GM23338 (cell line): ENCODE data around the gene DEFB116. TPM values are rescaled to one million over a fixed set of nuclear protein-coding genes. Genes with fewer than 3 reads are reported as not detected.

Experiments used
- ATAC-seq: fragments of 200-7000 bp; cut with Tn5 transposase; 3 replicates; pipeline ENCODE4 v1.9.1; 2020
- DNase-seq: peaks from one replicate; pipeline ENCODE4 v3.0.0-alpha.2; 2015; ENCODE audit warnings: low spot score
- H2AFZ ChIP-seq: fragments of 200-600 bp; sonication (generic); 2 replicates; pipeline ENCODE4 v1.8.0; 2016; ENCODE audit warnings: antibody characterized with exemption, mild to moderate bottlenecking, moderate library complexity
- H3F3A ChIP-seq: fragments of 200-600 bp; sonication (generic); replicated peaks from 2 replicates; pipeline ENCODE4 v1.8.0; 2017; ENCODE audit warnings: antibody characterized with exemption, mixed run types, low read depth
- H3K27ac ChIP-seq: fragments of 200-600 bp; sonication (generic); 2 replicates; pipeline ENCODE4 v1.6.1; 2016; ENCODE audit warnings: low read depth
- H3K27me3 ChIP-seq: fragments of 200-600 bp; sonication (generic); 2 replicates; pipeline ENCODE4 v1.8.0; 2016; ENCODE audit warnings: mild to moderate bottlenecking, mixed run types, moderate library complexity; ENCODE audit not compliant: insufficient read depth
- H3K36me3 ChIP-seq: fragments of 200-600 bp; sonication (generic); 2 replicates; pipeline ENCODE4 v1.8.0; 2016; ENCODE audit warnings: mild to moderate bottlenecking; ENCODE audit not compliant: insufficient read depth
- H3K4me1 ChIP-seq: fragments of 200-600 bp; sonication (generic); 2 replicates; pipeline ENCODE4 v1.8.0; 2016; ENCODE audit warnings: mild to moderate bottlenecking, moderate library complexity; ENCODE audit not compliant: insufficient read depth
- H3K4me2 ChIP-seq: fragments of 200-600 bp; sonication (generic); 2 replicates; pipeline ENCODE4 v1.7.1; 2017; ENCODE audit warnings: mixed run types
- H3K4me3 ChIP-seq: fragments of 200-600 bp; sonication (generic); 2 replicates; pipeline ENCODE4 v1.6.1; 2016; ENCODE audit warnings: mixed run types
- H3K79me2 ChIP-seq: fragments of 200-600 bp; sonication (generic); replicated peaks from 2 replicates; pipeline ENCODE4 v1.8.0; 2017; ENCODE audit warnings: mild to moderate bottlenecking; ENCODE audit not compliant: insufficient read depth
- H3K9me2 ChIP-seq: fragments of 200-600 bp; sonication (generic); 2 replicates; pipeline ENCODE4 v1.8.0; 2017; ENCODE audit not compliant: insufficient read depth
- H4K20me1 ChIP-seq: fragments of 200-600 bp; sonication (generic); replicated peaks from 2 replicates; pipeline ENCODE4 v1.8.0; 2017; ENCODE audit warnings: mild to moderate bottlenecking; ENCODE audit not compliant: insufficient read depth
- H3K27ac Mint-ChIP-seq: 2 replicates; pipeline ENCODE4 v1.8.0; 2020; ENCODE audit warnings: inconsistent platforms, mild to moderate bottlenecking, moderate library complexity, mixed read lengths
- H3K27me3 Mint-ChIP-seq: 3 replicates; pipeline ENCODE4 v1.8.0; 2022; ENCODE audit warnings: low read depth, mild to moderate bottlenecking, moderate library complexity, mixed read lengths, inconsistent platforms; ENCODE audit not compliant: insufficient read depth, poor library complexity
- H3K36me3 Mint-ChIP-seq: 3 replicates; pipeline ENCODE4 v1.8.0; 2021; ENCODE audit warnings: low read depth, mild to moderate bottlenecking, inconsistent platforms, moderate library complexity, mixed read lengths
- H3K4me1 Mint-ChIP-seq: 3 replicates; pipeline ENCODE4 v1.8.0; 2020; ENCODE audit warnings: mild to moderate bottlenecking, inconsistent platforms, mixed read lengths
- H3K4me3 Mint-ChIP-seq: 3 replicates; pipeline ENCODE4 v1.8.0; 2021; ENCODE audit warnings: moderate library complexity, mild to moderate bottlenecking, inconsistent platforms, mixed read lengths
- H3K9me3 Mint-ChIP-seq: 3 replicates; pipeline ENCODE4 v1.8.0; 2020; ENCODE audit warnings: moderate library complexity, mild to moderate bottlenecking, inconsistent platforms, mixed read lengths
- CTCF ChIP-seq, 2 experiments: fragments of 200-600 bp in 1 of 2; sonication (generic) in 1 of 2; conservative IDR thresholded peaks; 2 replicates each; pipeline versions ENCODE4 v1.5.1 to v1.6.1; 2016 to 2017; ENCODE audit warnings: antibody characterized with exemption in 2 of 2, low read depth in 2 of 2, mild to moderate bottlenecking in 2 of 2, moderate library complexity in 1 of 2
- EZH2 ChIP-seq: fragments of 200-600 bp; sonication (generic); IDR thresholded peaks from one replicate; pipeline ENCODE4 v1.8.0; 2017; ENCODE audit warnings: antibody characterized with exemption, mild to moderate bottlenecking, low read depth; ENCODE audit not compliant: unreplicated experiment
- NANOG ChIP-seq: IDR thresholded peaks from 2 replicates; pipeline ENCODE4 v1.6.1; 2016; ENCODE audit warnings: antibody characterized with exemption, borderline replicate concordance
- POLR2AphosphoS5 ChIP-seq: IDR thresholded peaks from 2 replicates; pipeline ENCODE4 v1.6.1; 2016; ENCODE audit warnings: antibody characterized with exemption, low read depth
- STAT1 ChIP-seq: IDR thresholded peaks from one replicate; pipeline ENCODE4 v1.6.1; 2016; ENCODE audit warnings: antibody characterized with exemption; ENCODE audit not compliant: unreplicated experiment
- polyA plus RNA-seq: library from polyadenylated mRNA; unstranded; fragments of >200 nt; fragmentation: Nextera tagmentation; extraction: Ambion mirVana; gene quantifications from 2 replicates; pipeline ENCODE4 v1.2.1, GENCODE V29; 2016
- total RNA-seq: library from RNA; depleted of rRNA; stranded (reverse); fragments of >200 nt; shearing (Covaris generic); gene quantifications from 2 replicates; pipeline ENCODE4 v1.2.3, GENCODE V29; 2014
- TF ChIP-seq, protein P1 (sequence below): fragments of 250-450 bp; sonication (Bioruptor Pico); IDR thresholded peaks from 2 replicates; pipeline ENCODE4 v1.5.0; 2020; ENCODE audit warnings: mild to moderate bottlenecking, moderate library complexity

The DEFB116 gene
- total and polyA plus RNA-seq, 2 experiments from 2014 or later, result not detected

DNA sequence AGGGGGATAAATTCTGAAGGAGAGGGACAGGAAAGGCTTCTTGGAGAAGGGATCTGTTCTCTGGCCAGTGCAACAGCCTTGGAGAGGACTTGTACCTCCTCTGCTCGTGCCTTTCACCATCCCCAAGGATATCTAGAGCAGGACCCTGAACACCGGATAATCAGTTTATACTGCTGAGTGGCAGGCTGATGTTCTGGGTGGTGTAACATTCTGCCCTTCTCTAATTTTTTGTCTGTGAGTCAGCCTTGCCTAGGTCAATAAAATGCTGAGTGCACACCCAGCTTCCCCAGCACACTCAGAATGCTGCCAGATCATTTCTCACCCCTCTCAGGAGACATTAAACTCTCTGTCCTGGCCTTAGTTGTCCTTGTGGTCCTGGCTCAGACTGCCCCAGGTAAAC is 51.0 kb downstream of the DEFB116 start, which contains the start of gene DEFB115 (continued):
- TF ChIP-seq, protein P1, sequence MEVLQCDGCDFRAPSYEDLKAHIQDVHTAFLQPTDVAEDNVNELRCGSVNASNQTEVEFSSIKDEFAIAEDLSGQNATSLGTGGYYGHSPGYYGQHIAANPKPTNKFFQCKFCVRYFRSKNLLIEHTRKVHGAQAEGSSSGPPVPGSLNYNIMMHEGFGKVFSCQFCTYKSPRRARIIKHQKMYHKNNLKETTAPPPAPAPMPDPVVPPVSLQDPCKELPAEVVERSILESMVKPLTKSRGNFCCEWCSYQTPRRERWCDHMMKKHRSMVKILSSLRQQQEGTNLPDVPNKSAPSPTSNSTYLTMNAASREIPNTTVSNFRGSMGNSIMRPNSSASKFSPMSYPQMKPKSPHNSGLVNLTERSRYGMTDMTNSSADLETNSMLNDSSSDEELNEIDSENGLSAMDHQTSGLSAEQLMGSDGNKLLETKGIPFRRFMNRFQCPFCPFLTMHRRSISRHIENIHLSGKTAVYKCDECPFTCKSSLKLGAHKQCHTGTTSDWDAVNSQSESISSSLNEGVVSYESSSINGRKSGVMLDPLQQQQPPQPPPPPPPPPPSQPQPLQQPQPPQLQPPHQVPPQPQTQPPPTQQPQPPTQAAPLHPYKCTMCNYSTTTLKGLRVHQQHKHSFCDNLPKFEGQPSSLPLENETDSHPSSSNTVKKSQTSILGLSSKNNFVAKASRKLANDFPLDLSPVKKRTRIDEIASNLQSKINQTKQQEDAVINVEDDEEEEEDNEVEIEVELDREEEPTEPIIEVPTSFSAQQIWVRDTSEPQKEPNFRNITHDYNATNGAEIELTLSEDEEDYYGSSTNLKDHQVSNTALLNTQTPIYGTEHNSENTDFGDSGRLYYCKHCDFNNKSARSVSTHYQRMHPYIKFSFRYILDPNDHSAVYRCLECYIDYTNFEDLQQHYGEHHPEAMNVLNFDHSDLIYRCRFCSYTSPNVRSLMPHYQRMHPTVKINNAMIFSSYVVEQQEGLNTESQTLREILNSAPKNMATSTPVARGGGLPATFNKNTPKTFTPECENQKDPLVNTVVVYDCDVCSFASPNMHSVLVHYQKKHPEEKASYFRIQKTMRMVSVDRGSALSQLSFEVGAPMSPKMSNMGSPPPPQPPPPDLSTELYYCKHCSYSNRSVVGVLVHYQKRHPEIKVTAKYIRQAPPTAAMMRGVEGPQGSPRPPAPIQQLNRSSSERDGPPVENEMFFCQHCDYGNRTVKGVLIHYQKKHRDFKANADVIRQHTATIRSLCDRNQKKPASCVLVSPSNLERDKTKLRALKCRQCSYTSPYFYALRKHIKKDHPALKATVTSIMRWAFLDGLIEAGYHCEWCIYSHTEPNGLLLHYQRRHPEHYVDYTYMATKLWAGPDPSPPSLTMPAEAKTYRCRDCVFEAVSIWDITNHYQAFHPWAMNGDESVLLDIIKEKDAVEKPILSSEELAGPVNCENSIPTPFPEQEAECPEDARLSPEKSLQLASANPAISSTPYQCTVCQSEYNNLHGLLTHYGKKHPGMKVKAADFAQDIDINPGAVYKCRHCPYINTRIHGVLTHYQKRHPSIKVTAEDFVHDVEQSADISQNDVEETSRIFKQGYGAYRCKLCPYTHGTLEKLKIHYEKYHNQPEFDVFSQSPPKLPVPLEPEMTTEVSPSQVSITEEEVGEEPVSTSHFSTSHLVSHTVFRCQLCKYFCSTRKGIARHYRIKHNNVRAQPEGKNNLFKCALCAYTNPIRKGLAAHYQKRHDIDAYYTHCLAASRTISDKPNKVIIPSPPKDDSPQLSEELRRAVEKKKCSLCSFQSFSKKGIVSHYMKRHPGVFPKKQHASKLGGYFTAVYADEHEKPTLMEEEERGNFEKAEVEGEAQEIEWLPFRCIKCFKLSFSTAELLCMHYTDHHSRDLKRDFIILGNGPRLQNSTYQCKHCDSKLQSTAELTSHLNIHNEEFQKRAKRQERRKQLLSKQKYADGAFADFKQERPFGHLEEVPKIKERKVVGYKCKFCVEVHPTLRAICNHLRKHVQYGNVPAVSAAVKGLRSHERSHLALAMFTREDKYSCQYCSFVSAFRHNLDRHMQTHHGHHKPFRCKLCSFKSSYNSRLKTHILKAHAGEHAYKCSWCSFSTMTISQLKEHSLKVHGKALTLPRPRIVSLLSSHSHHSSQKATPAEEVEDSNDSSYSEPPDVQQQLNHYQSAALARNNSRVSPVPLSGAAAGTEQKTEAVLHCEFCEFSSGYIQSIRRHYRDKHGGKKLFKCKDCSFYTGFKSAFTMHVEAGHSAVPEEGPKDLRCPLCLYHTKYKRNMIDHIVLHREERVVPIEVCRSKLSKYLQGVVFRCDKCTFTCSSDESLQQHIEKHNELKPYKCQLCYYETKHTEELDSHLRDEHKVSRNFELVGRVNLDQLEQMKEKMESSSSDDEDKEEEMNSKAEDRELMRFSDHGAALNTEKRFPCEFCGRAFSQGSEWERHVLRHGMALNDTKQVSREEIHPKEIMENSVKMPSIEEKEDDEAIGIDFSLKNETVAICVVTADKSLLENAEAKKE (CRISPR knock-in tag), result no peak
- no peak for TF ChIP-seq POLR2AphosphoS5

- H3K4me1 ChIP-seq, result no peaks in the 10 kb centered on the region
- H3F3A ChIP-seq, result 0 out of 2 replicates have a peak, but pooled peaks cover 4% of the 10 kb centered on the region
- peaks cover 33% of the 10 kb centered on the region for H3K36me3 Mint-ChIP-seq
- H3K36me3 ChIP-seq, result peaks cover 53% of the 10 kb centered on the region
- H3K4me3 Mint-ChIP-seq, result no peak overlapping the region
- no peaks in the 10 kb centered on the region for H3K79me2 ChIP-seq
- H3K4me2 ChIP-seq, result no peak overlapping the region
- H3K27ac ChIP-seq, result no peak overlapping the region
- H3K9me3 Mint-ChIP-seq, result peaks cover 99% of the 10 kb centered on the region
- no peak overlapping the region for H3K4me3 ChIP-seq
- no peaks in the 10 kb centered on the region for H3K4me1 Mint-ChIP-seq
- no peak for DNase-seq
- H4K20me1 ChIP-seq, result no peaks in the 10 kb centered on the region
- no peak overlapping the region for H3K27ac Mint-ChIP-seq
- H3K27me3 ChIP-seq, result no peaks in the 10 kb centered on the region
- ATAC-seq, result no peak
- H2AFZ ChIP-seq, result no peak overlapping the region
- no peaks in the 10 kb centered on the region for H3K9me2 ChIP-seq
- peaks cover 2% of the 10 kb centered on the region for H3K27me3 Mint-ChIP-seq
- TF ChIP-seq STAT1 (no peak), NANOG (no peak), EZH2 (no peak), CTCF (conservative IDR thresholded peaks at IDR 0.05; ENCODE audit: low read depth in 2 of 2) (no peak), POLR2AphosphoS5 (no peak)
- TF ChIP-seq, protein P1 (CRISPR knock-in tag), result no peak
These were observed 51.4 kb downstream of the DEFB116 start for GRCh38 chr20:31256959-31257358.
